HG03521 (cell line): Measurements from ENCODE around the gene CELA1.

ENCODE experiments used
- ATAC-seq: cut with Tn5 transposase; IDR thresholded peaks from one replicate; pipeline ENCODE4 v1.9.1; 2021; ENCODE audit warnings: mild to moderate bottlenecking, moderate library complexity; ENCODE audit not compliant: unreplicated experiment

Gene CELA1

DNA sequence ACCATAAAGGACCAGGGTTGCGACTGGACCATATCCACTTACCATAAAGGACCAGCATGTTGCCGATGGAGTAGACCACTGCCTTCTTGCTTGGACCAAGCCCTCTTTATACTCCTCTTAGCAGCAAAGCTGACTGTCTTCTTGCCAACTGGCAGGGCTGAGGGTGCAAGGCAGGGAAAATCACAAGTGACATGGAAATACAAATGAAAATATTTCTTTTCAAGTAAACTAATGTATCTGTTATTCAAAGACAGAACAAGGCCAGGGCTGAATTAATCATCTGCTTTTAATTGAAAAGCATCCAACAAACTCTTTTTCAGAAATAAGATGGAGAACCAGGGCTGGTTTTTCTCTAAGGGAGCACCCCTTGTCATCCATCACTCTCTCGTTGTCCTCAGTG, at the start of gene CELA1:
Gene CELA1 (minus strand): TSS at position 99 of the 400 bp plus-strand sequence. CDS start 41 bp downstream, at position 58.
- no peak for ATAC-seq

DNA sequence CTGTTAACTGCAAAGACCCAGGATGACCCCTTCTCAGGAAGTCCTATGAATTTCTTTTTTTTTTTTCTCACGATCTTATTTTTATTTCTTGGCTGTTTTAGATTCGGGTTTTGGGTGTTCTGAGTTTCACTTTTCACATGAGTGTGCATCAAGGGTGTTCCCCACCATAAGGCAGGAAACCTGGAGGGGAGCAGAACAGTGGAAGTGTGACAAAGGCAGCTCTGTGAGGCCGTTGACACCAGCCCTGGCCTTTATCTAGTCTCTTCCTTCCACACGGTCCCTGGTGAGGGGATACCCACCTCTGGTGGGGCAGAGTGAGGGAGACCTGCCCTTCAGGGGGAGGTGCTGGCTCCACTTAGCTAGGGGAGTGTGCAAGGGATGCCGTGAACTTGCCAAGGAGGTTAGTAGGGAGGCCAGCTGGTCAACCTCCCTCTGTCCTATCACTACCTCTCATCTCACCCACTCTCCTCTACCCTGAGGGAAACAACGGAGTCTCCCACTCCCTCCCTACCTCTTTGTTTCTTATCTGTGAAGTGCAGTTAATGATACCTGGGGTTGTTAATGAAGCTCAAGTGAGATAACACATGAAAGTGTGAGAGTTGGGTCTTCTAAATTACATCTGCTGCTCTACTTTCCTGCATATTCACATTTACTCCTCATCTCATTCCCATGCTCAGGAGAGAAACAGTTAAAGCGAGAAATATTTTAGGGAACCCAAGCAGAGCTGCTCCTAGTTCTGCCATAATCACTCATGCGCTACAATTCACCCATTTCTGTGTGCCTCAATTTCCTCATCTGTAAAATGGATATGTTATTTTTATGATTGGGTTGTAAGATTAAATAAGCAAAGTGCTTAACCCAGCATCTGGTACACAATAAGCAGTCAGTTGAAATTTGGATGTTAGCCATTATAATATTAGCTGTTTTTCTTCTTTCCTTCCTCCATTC, 49.1 kb upstream of the CELA1 start:
- no peak for ATAC-seq

DNA sequence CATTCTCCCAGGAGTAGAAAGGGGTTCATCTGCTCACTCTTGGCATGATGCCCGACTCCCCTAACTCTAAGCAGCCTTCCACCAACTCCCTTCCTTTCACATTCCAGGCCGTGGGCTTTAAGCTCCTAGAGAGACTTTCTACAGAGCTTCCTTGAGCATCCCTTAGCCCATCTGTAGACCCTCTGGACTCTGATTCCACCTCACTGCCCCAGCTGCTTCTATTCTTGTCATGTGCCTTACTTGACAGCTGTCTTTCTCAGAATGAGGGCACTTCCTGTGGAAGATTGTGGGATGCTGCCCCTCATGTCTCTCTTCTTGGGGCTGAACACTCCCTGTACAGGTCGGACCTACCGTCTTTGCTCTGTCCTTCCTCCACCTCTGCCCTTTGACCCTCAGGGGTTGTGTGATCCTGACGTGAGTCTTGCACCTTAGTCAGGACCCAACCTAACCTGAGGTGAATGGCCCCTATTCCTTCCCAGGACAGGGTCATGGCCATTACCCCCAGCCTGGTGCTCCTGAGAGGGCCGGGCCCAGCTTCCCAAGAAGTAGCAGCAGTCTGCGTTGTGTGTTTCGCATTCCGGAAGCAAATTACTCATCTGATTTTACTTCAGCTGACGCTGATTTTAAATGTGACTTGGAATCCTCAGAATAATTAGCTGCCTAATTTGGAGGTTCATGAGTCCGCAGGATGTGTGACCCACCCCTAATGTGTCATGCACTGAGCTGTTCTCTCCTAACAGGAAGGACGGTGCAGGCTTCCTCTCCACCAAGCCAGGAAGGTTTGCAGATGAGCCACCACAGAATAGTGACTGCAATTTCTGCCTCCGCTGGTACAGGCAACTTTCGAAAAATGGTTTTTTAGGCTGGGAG, 47.4 kb upstream of the CELA1 start:
- ATAC-seq, result no peak

DNA sequence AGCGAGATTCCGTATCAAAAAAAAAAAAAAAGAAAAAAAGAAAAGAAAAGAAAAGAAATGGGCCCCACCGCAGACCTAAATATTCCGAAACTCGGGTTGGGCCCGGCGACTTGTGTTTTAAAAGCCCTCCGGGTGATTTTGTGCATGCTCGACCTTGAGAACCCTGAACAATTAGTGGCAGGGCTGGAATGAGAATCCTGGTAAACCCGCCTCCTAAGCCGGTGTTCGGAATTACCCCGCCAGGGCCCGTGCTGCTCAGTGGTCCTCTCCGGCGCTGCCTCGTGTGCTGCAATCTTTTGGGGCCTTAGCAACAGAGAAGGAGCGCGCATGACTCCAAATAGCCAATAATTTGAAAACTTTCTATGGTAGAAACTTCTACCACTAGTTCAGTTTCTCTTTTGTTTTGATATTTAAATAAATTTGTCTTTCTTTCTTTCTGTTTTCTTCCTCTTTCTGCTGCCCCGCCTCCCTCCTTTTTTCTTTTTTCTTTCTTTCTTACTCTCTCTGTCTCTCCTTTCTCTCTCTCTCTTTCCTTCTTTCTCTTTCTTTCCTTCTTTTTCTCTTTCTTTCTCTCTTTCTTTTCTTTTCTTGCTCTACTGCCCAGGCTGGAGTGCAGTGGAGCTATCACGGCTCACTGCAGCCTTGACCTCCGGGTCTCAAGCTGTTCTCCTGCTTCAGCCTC, 46.2 kb upstream of the CELA1 start:
- ATAC-seq, result no peak

DNA sequence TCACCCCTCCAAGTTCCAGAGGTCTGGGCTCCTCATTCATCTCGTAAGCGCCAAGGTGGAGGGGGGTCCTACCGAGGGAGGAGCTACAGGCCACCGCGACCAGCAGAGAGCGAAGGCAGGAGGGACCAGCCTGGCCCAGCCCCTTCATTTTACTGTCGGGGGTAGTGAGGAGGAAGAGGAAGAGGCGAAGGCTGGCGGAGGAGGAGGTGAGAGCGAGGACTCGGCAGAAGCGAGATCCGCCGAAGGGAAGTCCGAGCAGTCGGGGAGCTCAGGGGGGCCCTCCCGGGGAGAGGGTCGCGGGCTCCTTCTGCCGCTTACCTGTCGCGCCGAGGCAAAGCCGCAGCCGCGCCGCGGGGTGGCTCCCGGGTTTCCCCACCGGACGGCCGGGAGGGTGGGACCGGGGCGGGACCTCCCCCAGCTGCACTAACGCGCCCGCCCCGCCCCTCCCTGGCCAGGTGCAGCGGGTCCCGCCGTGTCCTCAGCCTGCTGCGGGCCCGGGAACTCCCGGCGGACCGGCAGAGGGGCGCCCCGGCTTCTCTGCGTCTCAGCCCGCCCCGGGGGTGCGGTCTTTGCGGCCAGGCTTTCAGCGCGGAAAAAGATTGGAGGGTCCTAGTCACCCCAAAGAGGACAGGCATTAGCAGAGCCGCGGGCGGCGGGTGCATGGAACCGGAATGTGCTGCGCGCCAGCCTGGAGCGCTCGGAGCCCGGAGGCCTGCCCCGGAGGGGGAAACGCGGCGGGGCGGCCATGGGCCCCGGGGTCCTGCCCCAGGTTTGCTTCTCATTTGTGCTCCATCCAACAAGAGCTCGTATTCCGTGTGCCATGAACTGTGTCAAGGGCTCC, 45.0 kb upstream of the CELA1 start, which contains the start of gene GALNT6:
Gene GALNT6 (minus strand): TSS at position 124 of the 841 bp plus-strand sequence. CDS start 11,625 bp downstream, outside the sequence.
- peak; percentile 39 for ATAC-seq

DNA sequence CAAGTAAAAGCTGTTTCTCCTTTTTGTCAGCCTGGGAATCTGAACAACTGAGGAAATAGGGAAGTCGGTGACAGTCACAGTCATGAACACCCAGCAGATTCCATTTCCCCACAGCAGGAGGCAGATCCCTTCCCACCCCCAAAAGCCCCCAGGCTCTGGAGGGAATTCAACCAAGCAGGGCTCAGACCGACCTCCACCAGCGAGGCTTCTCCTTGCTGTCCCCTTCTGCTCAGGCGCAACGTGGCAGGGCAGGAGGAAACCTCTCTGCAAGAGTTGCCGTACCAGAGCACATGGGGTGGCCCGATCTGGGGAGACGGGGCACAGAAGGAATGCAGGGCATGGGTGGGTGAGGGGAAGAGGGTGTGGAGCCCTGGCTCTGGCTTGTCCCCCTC, 44.4 kb upstream of the CELA1 start:
- ATAC-seq, result peak; percentile 12

DNA sequence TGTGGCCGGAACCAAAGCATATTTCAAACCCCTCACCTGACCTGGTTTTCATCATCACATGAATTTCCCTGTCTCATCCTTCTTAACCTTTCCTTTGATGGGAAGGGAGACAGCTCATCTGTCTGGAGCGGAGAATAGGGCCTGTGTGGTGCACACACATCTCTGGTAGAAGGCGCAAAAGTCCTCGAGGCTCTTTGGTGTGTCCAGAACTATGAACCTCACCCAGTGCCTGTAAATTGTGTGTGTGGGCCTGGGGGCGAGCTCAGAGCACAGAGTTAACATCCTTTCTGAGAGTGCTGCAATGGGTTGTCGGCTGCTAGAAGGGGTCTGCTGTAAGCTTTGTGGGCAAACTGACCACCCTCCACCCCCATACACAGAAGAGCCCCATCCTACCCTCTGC, 44.0 kb upstream of the CELA1 start:
- no peak for ATAC-seq

DNA sequence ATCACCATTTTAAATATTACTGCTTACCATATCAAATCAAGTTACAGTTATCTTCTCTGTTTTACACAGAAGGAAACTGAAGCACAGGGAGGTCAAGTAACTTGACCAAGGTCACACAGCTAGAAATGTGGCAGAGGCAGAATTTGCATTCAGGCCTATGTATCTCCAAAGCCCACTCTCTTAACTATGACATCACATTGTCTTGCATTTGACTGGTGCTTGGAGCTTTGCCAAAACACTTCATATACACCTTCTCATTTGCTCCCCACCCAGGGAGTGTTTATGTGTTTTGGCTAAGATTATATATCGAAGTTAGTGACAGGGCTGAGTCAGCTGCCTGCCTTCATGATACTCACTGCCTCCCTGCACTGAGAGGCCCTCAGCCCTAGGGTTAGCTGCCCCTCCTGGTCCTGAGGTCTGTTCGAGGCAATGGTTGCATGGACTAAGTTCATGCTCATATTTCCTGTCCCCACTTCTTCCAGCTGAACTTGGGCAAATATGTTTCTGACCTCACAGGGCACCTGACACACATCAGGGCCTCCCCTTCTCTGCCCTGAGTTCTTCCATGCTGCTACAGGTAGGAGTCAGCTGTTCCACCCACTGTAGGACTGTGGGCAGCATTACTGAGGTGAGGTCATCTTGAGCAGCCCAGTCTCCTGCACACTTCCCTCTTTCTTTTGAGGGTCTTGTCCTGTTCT, 43.0 kb upstream of the CELA1 start:
- no peak for ATAC-seq

DNA sequence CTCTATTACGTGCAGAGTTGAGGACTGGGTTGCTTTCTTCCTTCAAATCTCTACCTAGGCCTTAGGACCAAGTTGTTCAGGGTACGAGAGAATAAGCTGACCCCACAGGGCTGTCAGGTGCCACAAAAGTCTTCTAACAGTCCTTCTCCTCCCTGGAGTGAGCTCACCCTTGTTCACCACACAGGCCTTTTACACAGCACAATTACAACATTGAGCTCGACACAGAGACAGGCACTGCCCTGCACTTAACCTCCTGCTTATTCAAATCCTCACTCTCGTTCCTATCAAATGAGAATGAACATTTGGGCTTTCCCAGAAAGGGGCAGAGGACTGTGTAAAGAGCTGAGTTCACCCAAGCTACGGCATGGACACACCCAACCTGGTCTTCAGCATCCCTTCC, 42.4 kb upstream of the CELA1 start:
- ATAC-seq, result no peak

DNA sequence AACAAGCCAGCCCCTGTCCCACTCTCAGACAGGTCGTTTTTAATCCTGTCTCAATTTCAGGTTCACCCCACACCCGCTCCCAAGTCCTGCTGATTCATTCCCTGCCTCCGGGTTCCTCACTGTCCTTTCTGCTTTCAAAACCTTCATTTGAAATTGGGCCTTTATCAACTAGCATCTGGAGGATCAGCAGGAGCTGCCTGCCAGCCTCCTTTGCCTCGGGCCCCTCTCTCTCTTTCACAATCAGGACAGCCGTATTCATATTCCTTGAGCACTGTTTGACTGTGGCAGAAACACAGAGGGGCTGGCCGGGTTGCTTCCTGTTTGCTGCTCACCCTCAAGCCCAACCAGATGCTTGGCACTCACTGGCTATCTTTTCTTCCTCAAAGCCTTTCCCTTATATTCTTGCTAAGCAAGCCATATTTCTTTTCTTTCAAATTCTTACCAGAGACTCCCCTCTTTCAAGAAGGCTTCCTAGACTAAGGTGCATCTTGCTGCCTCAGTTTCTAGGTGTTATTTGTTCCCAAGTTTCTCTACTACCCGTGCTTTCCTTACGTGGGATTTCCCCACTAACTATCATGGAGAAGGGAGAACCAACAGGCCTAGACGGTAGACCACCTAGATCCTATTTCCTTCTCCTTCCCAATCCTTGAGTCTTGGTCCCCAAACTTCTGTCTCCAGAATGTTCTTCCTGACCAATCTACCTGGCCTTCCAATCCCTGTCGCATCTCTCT, 41.8 kb upstream of the CELA1 start:
- no peak for ATAC-seq

DNA sequence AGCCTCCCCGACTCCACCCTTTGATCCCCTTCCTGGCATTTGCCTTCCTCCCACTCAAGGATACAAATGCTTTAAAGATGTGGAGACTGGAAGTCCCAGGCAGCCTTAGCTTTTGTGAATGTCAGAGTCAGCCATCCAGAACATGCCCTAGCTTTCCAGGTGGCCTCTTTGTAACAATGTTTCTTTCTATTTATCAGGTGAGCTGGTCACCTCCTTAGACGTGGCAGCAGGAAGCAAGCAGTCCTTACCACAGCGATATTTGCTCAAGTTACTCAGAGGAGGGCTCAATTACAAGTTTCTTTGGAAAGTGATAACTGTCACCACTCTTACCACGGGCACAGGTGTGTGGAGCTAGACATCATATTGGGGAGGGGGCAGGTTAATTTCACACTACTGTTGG, 39.9 kb upstream of the CELA1 start:
- no peak for ATAC-seq

DNA sequence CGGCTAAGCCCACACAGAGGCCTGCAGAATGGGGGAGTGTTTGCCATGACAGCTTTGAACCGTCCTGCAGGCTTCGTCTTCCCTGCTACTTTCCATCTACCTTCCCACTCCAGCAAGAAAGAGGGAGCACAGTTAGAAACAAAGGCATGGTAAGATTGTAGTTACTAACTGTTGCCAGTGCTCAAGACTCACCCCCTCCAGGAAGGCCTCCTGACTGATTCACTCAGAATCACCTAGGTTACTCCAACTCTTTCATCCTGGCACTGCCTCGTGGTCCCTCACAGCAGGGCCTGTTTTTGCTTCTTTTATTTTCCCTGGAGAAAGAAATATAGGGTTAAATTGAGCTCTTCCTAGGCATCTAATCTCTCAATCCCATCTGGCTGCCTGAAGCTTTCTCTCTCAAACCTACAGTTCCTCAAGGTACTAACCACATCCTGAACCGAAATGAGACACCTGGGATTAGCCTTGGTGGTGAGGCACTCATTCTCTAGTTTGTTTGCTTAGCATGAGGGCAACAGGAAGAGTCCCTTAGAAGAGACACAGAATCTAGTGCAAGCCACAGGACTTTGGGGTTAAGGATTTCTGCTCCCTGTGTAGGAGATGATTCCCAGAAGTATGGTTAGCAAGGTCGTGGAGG, 36.9 kb upstream of the CELA1 start:
- no peak for ATAC-seq

DNA sequence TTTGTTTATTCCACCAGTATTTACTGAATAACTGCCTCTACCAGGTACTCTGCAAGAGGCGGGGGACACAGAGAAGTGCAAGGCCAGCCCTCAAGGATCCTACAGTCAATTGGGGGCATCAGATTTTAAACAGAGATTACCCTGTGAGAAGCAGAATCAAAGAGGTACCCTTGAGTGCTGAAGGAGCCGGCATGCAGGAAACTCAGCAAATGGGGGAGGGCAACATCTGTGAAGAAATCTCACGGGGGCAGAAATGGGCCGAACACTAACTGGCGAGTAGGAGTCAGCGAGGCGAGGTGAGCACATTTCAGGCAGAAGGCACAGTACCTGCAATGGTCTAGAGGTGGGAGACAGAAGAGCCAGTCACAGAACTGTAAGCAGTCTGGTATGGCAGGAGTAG, 35.7 kb upstream of the CELA1 start:
- no peak for ATAC-seq

DNA sequence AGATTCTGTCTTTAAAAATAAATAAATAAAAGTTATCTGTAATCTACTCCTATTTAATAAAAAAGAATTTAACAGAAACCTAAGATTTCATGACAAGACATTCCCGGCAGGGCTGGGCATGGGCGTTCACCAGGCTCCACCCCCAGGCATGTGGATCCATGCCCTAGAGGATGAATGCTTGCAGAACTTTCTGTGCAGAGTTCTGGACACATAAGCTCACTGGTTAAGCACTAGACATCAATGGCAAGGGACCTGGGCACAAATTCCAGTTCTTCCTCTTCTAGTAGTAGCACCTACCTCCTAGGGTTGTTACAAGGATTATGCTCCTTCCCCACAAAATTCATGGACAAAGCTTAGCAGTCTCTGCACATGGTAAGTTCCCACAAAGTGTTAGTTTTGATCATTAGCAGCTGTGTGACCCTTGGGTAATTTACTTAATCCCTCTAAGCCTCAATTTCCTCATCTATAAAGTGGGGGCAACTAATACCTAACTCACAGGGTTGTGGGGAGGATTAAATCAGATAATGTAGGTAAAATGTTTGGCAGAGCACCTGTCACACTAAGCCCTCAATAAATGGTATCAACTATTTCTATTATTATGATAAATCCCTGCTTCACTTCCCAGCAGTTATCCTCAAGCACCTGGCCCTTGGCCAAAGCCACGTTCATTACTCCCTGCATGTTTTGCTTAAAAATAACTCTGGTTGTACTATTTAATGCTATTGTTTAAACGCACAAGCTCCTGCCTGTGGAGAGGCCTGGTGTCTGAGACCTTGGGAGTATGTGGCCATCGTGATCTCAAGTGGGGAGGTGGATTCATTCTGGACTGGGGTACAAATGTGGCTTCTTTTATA, 35.0 kb upstream of the CELA1 start:
- no peak for ATAC-seq

DNA sequence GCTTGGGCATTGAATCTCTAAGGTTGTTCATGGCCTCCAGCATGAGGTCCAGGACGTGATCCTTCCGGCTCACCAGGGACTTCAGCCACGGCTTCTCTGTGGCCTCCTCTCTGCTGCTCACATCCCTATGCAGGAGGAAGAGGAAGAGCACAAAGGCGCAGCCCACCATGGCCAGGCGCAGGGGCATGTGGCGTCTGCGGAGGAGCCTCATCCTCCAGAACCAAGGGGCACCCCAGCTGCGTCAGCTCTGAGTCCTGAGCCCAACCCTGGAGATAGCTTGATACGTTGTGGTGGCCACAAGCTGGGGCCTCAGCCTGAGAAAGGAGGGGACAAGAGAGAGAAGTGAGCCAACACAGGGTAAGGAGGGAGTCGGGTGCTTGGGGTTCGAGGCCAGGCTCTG, 33.1 kb upstream of the CELA1 start:
- no peak for ATAC-seq

DNA sequence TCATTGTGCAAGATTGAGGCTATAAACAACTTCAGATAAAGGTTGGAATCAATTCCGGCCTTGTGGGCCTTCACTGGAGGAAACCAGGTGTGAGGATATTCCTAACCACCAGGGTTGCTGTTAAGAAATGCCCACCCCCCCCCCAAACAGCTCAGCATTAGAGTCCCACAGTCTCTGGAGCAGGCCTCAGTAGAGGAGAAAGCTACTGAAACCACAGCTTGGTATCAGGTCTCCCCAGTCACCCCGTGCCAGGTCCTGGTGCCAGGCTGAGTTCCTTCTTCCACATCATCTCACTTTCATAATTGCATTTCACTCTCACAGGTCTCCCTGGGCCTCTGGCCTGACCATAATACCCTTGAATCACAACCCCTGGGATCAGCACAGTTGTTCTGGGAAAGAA, 32.3 kb upstream of the CELA1 start:
- no peak for ATAC-seq
